ENCODE data around the gene ETS2.

GRCh38 chr21:38760017-38760761 lies 45.5 kb upstream of the ETS2 start:
- TF ChIP-seq POLR2A (IDR thresholded peaks at IDR 0.05), result no peak
- TF ChIP-seq CTCF (IDR thresholded peaks at IDR 0.05), result no peak
